NT2/D1 (cell line): Measurements from ENCODE around the gene IL7R.

Experiments used
- DNase-seq: peaks from one replicate; pipeline ENCODE4 v3.0.0-alpha.2; 2011; ENCODE audit warnings: low read depth, low spot score
- H3K27me3 ChIP-seq: 2 replicates; pipeline ENCODE4 v1.6.0; 2011; ENCODE audit warnings: mild to moderate bottlenecking; ENCODE audit not compliant: insufficient read length, insufficient read depth
- H3K36me3 ChIP-seq: 2 replicates; pipeline ENCODE4 v1.6.1; 2011; ENCODE audit warnings: mild to moderate bottlenecking, low read length, mixed read lengths; ENCODE audit not compliant: insufficient read depth, insufficient read length
- H3K4me1 ChIP-seq: 2 replicates; pipeline ENCODE4 v1.5.1; 2011; ENCODE audit not compliant: insufficient read depth, insufficient read length
- H3K4me3 ChIP-seq: 2 replicates; pipeline ENCODE4 v1.5.1; 2011; ENCODE audit warnings: low read depth; ENCODE audit not compliant: insufficient read length
- H3K9ac ChIP-seq: 2 replicates; pipeline ENCODE4 v1.6.0; 2011; ENCODE audit warnings: low read depth; ENCODE audit not compliant: insufficient read length
- H3K9me3 ChIP-seq: 2 replicates; pipeline ENCODE4 v1.5.1; 2011; ENCODE audit warnings: mild to moderate bottlenecking, low read length; ENCODE audit not compliant: insufficient read depth
- SUZ12 ChIP-seq: IDR thresholded peaks from 2 replicates; pipeline ENCODE4 v1.6.1; 2011; ENCODE audit not compliant: insufficient read length, insufficient read depth; ENCODE audit errors: extremely low read depth
- YY1 ChIP-seq: IDR thresholded peaks from 2 replicates; pipeline ENCODE4 v1.6.1; 2011; ENCODE audit not compliant: insufficient read length, insufficient read depth
- ZNF274 ChIP-seq: IDR thresholded peaks from 2 replicates; pipeline ENCODE4 v1.6.1; 2011; ENCODE audit warnings: mild to moderate bottlenecking, low read depth, low read length

IL7R gene, protein sequence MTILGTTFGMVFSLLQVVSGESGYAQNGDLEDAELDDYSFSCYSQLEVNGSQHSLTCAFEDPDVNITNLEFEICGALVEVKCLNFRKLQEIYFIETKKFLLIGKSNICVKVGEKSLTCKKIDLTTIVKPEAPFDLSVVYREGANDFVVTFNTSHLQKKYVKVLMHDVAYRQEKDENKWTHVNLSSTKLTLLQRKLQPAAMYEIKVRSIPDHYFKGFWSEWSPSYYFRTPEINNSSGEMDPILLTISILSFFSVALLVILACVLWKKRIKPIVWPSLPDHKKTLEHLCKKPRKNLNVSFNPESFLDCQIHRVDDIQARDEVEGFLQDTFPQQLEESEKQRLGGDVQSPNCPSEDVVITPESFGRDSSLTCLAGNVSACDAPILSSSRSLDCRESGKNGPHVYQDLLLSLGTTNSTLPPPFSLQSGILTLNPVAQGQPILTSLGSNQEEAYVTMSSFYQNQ

DNA sequence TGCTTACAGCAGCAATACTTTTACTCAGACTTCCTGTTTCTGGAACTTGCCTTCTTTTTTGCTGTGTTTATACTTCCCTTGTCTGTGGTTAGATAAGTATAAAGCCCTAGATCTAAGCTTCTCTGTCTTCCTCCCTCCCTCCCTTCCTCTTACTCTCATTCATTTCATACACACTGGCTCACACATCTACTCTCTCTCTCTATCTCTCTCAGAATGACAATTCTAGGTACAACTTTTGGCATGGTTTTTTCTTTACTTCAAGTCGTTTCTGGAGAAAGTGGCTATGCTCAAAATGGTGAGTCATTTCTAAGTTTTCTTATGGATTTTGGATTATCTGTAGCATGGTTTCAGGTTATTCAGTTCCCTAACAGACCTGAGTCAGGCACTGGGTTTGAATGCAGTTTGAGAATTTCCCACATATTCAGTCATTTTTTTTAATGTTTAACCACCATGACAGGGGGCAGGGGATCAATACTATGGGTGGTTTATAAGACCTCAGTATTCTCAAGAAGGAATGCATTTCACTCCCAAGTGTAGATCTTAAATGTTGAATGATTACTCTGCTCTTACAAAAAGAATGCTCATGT is at the start of gene IL7R:
IL7R (plus strand) TSS at position 127 of the 587 bp plus-strand sequence; CDS start at position 214, 87 bp downstream.
- Histone ChIP-seq H3K27me3 (no peaks in the 10 kb centered on the region), H3K36me3 (no peaks in the 10 kb centered on the region), H3K9me3 (no peaks in the 10 kb centered on the region), H3K4me1 (no peaks in the 10 kb centered on the region), H3K4me3 (no peak within 1 kb of the TSS), H3K9ac (no peak within 1 kb of the TSS)
- DNase-seq: no peak
- TF ChIP-seq YY1 (no peak), ZNF274 (no peak), SUZ12 (no peak)

- Histone ChIP-seq H3K4me3 (no peak overlapping the region), H3K27me3 (no peaks in the 10 kb centered on the region), H3K4me1 (no peaks in the 10 kb centered on the region), H3K9ac (no peak overlapping the region), H3K9me3 (no peaks in the 10 kb centered on the region), H3K36me3 (no peaks in the 10 kb centered on the region)
- DNase-seq: no peak
- no peak for TF ChIP-seq YY1
- TF ChIP-seq SUZ12: no peak
- no peak for TF ChIP-seq ZNF274
Observed at GRCh38 chr5:35810601-35811000, 46.1 kb upstream of the IL7R start.

GRCh38 chr5:35811108-35811741 is 45.5 kb upstream of the IL7R start:
- Histone ChIP-seq H3K36me3 (no peaks in the 10 kb centered on the region), H3K9me3 (no peaks in the 10 kb centered on the region), H3K4me1 (no peaks in the 10 kb centered on the region), H3K27me3 (no peaks in the 10 kb centered on the region), H3K4me3 (no peak overlapping the region), H3K9ac (no peak overlapping the region)
- no peak for TF ChIP-seq SUZ12
- no peak for TF ChIP-seq ZNF274
- TF ChIP-seq YY1: no peak
- DNase-seq: no peak

DNA sequence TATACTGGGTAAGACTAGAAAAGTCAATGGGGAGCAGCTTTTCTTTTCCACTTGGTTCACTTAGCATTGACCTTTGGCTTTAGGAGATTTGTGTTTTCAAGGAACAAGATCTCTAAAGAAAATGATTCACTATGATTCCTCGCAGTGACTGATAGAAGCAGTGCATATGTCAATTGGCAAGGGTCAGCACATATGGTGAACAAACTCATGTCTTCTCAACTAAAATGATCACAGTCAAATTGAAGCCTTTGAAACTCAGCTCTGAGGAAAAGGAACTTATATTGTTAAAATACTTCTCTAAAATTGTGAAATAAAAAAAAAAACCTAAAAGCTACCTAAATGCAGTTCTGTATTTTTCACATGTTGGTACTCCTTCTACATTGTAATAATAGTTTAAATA is 43.2 kb upstream of the IL7R start:
- TF ChIP-seq SUZ12 (no peak), ZNF274 (no peak), YY1 (no peak)
- Histone ChIP-seq H3K9ac (no peak overlapping the region), H3K27me3 (no peaks in the 10 kb centered on the region), H3K36me3 (no peaks in the 10 kb centered on the region), H3K4me3 (no peak overlapping the region), H3K4me1 (no peaks in the 10 kb centered on the region), H3K9me3 (no peaks in the 10 kb centered on the region)
- no peak for DNase-seq

DNA sequence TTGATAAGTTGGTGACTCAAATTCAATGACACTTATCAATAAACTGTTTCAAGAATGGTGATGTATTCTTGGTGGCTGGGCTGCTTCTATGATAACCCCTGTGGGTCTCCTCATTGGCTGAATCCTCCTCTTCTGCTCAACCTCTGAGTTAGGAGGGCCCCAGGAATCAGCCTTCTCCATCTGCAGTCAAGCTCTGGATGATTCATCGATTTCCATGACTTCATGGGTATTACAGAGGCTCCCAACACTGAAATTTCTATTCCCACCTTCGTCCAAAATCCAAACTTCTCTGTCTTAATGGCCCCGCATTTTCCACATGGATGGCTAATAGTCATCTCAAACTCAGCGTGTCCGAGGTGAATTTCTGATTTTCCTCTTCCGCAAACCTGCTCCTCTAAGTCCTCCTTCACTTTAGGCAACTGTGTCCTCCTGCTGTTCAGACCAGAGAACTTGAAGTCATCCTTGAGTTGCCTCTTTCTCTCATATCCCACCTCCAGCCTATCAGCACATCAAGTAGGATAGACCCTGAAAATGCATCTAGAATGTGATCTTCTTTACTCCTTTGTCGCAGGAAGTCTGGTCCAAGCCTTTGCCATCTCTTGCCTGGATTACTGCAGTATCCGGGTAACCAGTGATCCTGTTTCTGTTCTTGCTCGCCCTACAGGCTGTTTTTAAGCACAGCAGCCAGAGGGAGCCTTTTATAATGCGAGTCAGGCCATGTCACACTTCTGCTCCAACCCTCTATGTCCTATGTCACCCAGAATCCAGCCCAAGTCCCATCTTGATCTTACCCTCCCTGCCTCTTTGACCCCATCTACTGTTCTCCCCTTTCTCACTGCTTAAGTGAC is 41.4 kb upstream of the IL7R start:
- Histone ChIP-seq H3K4me1 (no peaks in the 10 kb centered on the region), H3K4me3 (no peak overlapping the region), H3K36me3 (no peaks in the 10 kb centered on the region), H3K9me3 (no peaks in the 10 kb centered on the region), H3K9ac (no peak overlapping the region), H3K27me3 (no peaks in the 10 kb centered on the region)
- no peak for DNase-seq
- no peak for TF ChIP-seq YY1
- no peak for TF ChIP-seq ZNF274
- TF ChIP-seq SUZ12: no peak

DNA sequence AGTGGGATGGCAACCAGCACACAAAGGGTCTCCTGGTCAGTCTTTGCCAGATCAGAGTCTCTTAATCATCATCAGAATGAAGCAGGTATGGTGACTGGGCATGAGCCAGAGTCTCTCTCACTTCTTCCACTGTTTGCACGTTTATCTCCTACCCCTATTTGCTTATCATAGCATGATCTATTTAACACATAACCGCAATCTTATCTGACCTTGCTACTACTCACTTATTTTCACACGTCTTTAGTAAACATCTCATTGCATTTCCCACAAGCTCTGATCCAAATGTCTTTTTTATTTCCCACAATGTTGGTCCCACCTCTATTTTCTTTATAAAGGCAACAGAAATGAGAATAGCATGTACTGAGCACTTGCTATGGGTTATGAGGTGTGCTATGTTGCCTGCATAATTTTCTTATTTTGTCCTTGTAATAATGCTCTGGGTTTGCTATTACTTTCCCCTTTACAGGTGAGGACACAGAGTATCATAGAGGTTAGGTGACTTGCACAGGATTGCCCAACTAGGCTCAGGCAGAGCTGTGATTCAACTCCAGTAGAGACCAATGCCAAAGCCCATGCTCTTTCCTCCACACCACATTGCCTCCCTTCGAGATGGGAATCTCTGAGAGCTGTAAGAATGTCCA is 39.7 kb upstream of the IL7R start:
- Histone ChIP-seq H3K9me3 (no peaks in the 10 kb centered on the region), H3K4me3 (no peak overlapping the region), H3K9ac (no peak overlapping the region), H3K36me3 (no peaks in the 10 kb centered on the region), H3K4me1 (no peaks in the 10 kb centered on the region), H3K27me3 (no peaks in the 10 kb centered on the region)
- DNase-seq: no peak
- TF ChIP-seq YY1 (no peak), ZNF274 (no peak), SUZ12 (no peak)
